NCI-H1105 treated with DMSO at 0.1 percent for 48 hours (cell line): Measurements from ENCODE around the gene HOXC12.
A peak's percentile ranks its signal among the peaks of the same experiment; 100 is the strongest.

ENCODE experiments used
- DNase-seq: peaks from one replicate; lab custom pipeline; 2025; lab: John Stamatoyannopoulos, UW

HOXC12 gene, protein sequence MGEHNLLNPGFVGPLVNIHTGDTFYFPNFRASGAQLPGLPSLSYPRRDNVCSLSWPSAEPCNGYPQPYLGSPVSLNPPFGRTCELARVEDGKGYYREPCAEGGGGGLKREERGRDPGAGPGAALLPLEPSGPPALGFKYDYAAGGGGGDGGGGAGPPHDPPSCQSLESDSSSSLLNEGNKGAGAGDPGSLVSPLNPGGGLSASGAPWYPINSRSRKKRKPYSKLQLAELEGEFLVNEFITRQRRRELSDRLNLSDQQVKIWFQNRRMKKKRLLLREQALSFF

DNA sequence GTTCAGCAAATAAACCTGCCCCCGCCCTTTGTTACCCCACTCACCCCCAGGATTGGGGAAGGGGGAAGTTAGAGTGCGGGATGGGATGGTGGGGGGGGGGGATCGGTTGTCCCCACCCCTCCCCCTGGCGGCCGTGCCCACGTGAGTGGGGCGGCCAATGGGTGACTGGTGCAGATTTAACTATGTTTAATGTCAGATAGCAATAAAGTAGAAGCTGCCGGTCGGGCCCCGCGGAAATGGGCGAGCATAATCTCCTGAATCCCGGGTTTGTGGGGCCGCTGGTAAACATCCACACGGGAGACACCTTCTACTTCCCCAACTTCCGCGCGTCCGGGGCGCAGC lies at the start of gene HOXC12:
Gene HOXC12 (plus strand): TSS at position 210 of the 342 bp plus-strand sequence. CDS start 27 bp downstream, at position 237.
- DNase-seq: no peak

DNA sequence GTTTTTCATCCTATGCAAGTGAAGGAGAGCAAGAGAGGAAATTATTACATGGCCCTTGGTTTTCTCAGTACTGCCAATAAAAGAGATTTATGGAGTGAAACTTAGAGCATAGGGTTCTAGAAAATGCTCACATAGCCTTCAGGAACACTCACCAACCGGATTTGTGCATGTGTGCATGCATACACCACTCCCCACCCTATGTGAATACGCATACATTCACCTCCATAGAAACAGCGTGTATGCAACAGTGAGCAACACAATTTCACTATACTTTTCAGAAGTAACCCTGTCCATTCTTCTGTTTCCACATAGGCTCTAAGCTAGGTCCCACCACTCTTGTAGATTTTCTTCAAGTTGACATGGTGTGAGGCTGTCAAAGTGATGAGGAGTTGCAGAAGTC lies 47.6 kb upstream of the HOXC12 start:
- no peak for DNase-seq

DNA sequence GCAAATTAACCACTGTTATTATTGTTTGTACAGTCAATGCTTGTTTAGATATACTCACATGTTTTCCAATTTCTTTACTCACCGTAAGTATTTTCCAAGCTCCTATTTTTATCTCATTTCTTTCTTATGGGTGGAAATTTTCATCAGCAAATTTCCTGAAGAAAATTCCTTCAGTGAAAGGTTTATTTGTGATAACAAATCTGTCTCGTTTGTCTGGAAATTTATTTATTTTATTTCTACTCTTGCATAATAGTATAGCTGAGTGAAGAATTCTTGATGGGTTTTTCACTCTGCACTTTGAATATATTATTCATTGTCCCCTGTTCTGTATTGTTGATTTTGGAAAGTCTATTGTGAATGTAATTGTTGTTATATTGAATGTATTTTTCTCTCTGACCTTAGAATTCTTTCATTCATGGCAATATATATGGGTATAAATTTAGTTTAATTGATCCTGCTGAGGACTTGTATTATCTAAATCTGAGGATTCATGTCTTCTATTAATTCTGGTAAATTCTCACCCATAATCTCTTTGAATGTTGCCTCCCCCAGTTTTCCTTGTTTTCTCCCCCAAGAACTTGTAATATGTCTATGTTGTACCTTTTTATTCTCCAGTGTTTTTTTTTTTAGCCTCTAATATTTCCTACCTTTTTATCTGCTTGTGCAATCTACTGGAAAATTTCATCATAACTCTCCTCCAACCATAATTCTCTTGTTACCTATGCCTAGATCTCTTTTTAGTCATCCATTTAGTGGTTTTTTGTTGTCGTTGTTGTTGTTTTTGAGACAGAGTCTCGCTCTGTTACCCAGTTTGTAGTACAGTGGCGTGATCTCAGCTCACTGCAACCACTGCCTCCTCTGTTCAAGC lies 37.7 kb upstream of the HOXC12 start:
- no peak for DNase-seq

DNA sequence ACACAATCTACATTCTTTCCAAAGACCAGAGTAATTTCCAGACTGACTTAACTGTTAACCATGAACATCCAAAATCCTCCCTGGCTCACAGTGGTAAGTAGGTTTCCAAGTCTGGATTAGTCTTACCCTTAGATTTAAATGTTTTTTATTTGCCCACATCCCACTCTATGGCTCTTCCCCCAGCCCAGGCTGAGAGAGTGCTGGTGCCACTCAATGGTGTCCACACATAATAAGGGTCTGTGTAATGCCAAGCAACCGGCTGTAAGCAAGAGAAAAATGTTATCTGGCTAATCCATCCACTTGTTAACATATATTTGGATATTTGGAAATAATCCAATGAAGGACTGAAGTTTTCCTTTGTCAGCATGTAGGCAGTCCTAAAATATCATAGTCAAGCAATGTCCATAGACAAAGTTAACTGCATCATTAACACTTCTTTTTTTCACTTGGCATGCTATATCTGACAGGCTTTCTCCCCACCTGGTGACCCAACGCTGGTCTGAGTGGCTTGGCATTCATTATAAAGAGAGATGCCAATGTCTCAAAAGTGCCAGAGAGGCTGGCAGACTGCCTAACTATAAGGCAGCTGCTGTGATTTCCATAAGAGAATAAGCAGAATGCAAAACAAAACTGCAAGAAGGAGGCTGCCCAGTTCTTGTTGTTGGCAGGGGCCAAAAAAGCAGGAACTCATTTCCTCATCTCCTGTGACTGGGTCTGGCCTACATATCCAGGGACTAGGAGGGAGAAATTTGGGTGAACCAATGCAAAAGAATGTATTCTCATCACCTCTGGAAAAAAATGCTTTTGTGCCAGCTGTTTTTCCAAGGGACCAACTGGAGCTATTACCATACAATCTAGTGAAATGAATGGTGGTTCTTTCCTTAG lies 29.9 kb upstream of the HOXC12 start:
- DNase-seq: peak; percentile 55

DNA sequence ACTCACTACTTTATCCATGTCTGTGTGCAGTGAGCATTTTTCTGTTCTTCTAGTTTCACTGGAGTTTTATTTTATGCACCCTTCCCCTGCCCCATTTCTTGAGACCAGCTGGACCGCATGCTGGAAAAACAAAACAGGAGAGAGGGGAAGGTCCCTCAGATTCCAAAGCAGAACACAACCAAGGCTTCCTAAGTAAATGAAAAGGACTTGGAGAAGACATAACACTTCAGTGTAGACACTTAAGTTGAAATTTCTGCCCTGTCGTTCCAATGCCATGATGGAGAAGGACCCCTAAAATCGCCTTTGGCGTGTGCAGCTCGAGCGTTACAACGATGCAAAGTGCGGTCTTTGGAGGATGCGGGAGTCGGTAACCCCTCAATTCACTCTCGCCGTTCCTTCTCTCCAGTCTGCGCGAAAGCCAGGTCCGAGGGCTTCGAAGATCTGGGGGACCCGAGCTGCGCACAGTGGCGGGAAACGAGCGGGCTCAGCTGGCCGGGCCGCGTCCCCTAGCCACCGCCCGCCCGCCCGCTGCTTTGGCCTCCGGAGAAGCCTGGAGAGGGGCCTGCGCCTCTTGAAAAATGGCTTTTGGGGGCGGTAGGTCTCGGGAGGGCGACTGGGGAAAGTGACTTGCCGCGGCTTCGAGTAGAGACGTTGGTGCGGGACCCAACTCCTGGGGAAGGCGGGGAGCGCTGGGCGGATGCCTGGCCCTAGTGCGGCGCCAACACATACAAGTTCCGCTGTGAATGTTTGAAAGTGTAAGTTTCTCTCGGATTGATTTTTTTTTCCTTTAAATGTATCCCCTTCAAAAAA lies 27.3 kb upstream of the HOXC12 start:
- no peak for DNase-seq

DNA sequence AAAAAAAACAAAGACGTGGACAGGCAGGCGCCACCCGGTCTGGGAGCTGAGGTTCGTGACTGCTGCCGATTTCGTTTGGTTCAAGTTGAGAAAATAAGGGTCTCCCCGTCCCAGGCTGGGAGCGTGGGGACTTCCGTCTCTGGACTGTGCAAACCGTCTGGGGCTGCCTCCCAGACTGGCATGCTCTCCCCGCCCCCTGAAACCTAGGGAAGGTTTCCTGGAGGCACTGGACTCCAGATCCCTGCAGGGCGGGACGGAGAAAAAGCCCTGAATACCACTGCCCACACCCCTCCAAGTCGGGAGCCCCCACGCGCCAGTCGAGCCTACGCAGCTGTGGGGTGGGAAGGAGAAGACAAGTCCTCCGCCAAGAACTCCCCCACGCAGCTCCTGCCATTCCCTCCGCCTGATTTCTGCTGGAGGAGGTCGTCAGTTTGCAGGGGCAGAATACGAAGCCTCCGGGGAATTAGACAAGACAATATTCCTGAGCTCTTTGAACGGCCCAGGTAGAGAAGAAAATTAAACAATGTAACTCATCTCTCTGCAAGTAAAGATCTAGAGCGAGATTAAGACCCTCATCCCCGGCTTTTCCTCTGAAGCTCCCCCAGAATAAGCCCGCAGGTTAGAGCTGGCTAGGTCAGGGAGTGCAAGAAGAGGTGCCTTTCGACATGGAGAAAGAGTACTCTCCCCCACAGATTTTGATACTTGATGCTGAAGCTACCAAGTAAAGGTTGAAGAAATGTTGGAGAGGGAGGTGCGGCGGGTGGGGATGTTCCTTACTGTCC lies 26.5 kb upstream of the HOXC12 start:
- DNase-seq: no peak

DNA sequence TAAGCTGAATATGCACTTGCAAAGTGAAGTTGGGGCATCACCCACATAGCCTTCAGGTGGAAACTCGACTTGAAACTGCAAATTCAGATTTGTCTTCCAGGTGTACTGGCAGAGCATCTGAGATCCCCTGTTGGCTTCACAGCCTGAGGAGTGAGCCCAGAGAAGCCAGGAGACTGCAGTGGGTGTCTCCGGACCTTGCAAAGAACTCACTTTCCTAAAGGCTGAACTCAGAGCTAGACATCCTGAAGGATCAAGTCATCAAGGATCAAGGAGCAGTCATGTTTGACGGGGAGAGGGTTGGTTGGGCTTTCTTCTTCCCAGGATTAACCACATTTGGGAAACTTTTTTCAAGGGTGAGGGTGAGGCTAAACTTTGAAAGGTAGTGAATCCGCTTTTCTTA lies 25.2 kb upstream of the HOXC12 start:
- no peak for DNase-seq

DNA sequence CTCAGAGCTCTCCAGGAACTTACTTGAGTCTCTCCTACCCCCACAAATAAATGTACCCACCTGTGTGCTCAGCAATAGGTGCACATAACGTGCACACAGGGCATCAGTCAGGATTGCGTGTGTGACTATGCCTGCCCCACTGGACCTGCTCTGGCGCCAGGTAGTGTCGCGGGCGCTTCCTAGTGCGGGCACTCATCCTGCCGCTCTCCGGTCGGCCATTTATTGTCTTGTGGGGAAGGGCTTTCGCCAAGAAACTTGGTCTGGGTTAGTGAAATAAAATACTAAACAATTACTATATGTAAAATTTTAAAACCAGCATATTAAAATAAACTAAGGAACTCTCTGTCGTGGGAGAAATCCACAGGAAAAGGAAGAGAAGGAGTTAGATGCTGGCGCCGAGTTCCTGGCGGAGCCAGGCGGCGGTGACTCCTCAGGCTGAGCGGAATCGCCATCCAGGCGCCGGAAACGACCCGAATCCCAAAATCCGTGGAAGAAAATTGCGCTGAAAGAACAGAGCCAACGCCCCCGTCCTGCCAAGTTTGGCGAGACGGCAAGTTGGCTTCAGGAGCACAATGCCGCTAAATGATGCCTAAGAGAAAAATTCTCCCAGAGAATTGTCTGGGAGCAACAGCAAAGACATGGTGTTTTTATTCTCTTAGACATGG lies 24.0 kb upstream of the HOXC12 start:
- no peak for DNase-seq

DNA sequence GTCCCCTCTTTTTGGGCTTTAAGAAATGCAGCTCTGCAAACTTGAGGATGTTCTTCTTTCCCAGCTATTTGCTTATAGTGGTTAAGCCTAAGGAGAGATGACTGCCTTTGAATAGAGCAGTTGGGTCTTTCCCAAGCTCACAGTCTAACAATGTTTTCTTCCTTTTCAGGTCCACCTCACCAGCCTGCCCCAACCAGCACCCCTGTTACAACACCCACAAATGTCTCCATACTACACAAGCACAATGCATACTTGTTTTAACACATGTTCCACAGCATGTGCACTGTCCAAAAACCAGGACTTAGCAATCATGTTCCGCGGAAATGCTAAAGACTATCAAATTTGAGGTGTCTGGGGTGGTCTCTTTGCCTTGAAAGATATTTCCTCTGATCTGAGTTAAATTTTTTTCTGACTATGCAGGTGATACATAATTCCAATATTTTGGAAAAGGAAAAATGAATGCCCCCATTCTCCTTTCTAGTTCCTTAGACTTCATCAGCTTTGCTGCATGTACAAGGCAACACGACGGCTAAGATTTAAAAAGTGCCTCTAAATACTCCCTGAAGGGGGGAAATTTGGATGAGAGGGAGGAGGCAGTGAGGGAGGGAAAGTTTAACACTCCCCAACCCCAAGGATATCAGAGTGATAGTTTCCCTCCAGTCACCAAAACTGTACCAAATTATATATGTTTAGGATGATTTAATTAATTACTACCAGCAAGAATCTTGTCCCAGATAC lies 22.7 kb upstream of the HOXC12 start:
- DNase-seq: no peak

DNA sequence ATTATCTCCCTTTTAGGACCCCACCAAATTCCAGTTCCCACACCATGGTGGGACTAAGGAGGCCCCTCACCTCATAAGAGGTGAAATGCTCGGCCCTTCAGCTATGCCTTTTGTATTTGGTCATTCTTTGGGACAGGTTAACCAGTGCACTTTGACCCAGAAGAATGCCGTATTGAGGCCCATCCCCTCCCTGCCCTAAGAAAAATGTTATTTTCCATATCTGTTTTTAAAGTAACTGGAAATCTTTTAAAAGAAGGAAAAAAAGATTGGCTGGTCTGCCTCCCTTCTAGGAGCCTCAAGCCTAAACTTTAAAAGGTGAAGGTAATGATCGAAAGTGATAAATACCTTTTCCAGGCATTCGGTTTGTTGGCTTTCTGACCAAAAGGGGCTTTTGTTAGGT lies 21.8 kb upstream of the HOXC12 start:
- DNase-seq: no peak

DNA sequence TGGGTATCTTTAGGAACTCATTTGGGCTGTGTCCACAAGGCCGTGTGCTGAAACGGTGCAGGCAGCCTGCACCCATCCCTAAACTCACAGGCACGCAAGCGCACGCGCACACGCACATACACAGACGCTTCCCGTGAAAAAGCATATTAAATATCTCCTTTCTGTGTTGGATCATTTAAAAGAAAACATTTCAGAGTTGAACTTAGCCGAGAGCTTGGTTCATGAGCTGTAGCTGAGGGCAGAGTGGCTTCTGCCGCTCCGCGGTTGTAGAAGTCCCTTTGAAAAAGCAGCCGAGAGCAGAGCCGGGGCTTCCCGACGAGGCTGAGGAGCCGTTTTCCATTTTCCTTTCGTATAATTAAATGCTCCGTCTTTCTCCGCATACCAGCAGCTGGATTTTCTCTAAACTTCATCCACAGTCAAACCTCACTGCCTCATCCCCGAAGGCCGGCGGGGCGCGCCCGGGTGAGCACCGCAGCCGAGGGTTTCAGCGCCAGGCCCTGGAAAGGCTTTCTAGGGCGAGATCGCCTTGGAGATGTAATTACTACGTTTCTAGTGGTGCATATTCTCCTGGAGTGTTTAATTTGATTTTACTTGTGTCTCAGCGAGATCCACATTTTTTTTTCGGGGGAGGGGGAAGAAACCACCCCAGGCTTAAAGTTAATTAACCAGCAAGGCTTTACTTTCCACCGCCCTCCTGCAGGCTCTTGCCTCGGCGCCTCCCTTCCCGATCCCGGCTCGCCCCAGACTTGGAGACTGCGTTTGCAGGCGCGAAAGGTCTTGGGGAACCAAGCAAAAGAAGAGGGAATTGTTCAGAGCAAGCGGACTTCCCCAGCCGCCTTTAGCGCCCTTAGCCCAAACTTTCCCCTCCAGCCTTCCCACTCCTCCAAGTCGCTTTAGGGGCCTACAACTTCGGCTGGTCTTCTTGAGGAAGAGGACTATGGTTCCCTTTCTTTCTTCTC lies 19.0 kb upstream of the HOXC12 start:
- DNase-seq: no peak

DNA sequence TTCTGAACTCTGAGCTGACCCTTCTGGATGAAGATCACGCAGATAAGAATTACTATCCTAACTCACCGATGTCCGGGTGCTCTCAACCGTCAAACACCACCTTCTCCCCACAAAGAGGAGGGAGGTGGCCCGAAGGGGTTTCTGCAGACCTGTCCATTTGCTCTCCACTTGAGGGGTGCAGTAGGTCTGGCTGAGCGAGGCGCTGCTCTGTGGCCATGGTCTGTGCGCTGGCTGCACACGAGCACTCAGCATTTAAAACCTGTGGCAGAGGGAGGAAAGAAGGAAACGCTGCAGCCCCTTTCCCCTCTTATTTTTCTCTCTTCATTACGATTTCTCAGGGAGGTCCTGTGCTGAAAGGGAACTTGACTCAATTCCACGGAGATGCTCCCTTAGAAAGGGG lies 17.6 kb upstream of the HOXC12 start:
- no peak for DNase-seq

DNA sequence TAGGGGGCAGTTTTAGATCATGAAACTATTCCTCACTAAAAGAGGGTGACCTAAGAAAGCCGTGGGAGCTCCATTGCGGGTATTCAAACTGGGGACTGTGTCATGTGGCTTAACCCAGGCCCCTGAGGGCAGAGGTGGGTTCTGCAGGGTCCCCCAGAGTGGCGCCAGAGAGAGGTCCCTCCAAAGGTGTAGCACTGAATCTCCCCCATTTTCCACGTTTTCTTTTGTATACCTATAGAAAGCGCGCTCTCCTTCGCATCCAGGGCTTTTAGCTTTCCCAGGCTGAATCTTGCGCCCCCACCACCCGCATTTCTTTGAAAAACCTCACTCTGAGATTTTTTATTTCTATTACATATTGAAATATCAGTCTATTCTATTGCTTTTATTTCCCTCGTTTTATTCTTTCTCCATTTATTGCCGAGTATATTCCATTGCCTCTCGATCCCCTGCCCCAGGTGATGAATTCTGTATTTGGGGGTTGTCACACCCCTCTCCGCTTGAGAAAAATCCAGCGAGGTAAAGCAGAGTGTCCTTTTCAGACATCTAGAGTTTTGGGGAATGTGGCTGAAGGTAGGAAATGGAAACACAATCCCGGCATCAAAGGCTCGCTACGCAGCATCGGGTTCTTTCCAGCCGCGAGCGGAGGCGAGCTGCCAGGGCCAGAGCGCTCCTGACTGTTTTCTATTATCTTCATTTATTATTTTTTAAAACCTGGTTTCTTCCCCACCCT lies 16.9 kb upstream of the HOXC12 start:
- DNase-seq: no peak

DNA sequence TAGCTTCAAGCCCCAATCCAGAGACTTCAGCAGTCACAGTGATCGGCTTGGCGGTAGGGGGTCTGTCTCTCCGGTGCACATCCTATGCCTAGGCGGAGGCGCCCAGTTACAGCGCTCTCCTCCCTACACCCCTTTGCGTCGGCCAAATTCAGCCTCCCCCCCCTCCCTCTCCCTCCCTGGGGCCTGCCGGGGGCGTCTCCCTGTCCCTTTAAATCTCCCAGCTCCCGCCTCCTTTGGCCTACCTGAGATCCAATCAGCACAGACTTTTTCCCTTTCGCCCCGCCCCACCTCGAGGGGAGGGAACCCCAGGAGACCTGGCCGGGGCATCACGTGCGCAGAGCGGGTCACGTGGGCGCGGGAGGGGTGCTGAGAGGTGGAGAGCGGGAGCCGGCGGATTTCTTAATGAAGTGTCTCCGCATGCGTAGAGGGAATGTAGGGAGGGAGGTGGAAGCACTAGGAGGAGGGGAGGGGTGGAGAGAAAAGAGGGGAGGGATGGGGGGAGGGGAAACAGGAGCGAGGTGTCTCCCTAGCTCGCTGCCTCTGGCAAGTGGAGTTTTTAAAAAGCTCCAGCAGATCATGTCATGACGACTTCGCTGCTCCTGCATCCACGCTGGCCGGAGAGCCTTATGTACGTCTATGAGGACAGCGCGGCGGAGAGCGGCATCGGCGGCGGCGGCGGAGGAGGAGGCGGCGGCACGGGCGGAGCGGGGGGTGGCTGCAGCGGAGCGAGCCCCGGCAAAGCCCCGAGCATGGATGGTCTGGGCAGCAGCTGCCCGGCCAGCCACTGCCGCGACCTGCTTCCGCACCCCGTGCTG lies 16.2 kb upstream of the HOXC12 start, which contains the start of gene HOXC13:
Gene HOXC13 (plus strand): TSS at position 506 of the 815 bp plus-strand sequence. CDS start 76 bp downstream, at position 582.
- peak; percentile 93 for DNase-seq

DNA sequence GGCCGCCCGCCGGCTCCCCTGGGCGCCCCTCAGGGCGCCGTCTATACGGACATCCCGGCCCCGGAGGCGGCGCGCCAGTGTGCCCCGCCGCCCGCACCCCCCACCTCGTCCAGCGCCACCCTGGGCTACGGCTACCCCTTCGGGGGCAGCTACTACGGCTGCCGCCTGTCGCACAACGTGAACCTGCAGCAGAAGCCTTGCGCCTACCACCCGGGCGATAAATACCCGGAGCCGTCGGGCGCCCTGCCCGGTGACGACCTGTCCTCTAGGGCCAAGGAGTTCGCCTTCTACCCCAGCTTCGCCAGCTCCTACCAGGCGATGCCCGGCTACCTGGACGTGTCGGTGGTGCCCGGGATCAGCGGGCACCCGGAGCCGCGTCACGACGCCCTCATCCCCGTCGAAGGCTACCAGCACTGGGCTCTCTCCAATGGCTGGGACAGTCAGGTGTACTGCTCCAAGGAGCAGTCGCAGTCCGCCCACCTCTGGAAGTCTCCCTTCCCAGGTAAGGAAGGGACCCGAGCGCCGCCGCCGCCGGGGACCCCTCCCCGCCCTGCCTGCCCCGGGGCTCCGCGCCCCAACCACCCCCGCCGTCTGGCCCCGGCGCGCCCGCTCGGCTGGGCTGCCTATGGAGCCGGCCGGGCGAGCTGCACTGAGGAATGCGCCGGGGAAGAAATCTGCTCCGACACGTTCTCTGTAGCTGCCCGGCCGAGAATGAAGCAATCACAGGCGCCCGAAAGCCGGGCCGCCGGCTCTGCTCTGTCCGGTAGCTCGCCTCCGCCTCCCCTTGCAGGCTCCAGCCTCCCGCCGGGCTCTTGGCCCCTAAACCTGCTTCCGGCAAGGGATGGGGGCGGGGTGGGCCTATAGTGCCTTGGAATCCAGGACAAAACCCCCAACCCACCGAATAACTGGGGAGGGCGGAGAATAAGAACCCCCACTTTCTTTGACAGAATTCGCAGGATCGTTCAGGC lies 15.3 kb upstream of the HOXC12 start:
- peak; percentile 9 for DNase-seq
